DOHH2 (cell line): ENCODE data around the gene CARD6.
"Not testable (repeated sequence)": the region's sequence is repeated elsewhere in the genome, so short reads cannot be mapped to it uniquely, and the experiment has no call there.

Experiments used
- H3F3A ChIP-seq: fragments of 200-600 bp; sonication (generic), shearing (Covaris generic); 2 replicates; pipeline ENCODE4 v1.6.0; 2016; ENCODE audit warnings: antibody characterized with exemption, mild to moderate bottlenecking; ENCODE audit not compliant: control insufficient read depth, insufficient read depth
- H3K27ac ChIP-seq: fragments of 200-600 bp; sonication (generic); 2 replicates; pipeline ENCODE4 v1.5.1; 2014; ENCODE audit warnings: low read depth, mild to moderate bottlenecking, low read length, moderate library complexity
- H3K27me3 ChIP-seq: fragments of 200-600 bp; sonication (generic); 2 replicates; pipeline ENCODE4 v1.6.1; 2014; ENCODE audit warnings: mild to moderate bottlenecking, low read length, mixed read lengths; ENCODE audit not compliant: control insufficient read depth
- H3K36me3 ChIP-seq: fragments of 200-600 bp; sonication (generic); 2 replicates; pipeline ENCODE4 v1.6.1; 2014; ENCODE audit warnings: mild to moderate bottlenecking, low read length, moderate library complexity, mixed read lengths; ENCODE audit not compliant: control insufficient read depth
- H3K4me1 ChIP-seq: fragments of 200-600 bp; sonication (generic); 2 replicates; pipeline ENCODE4 v1.6.1; 2014; ENCODE audit warnings: mild to moderate bottlenecking, low read length, mixed read lengths; ENCODE audit not compliant: control insufficient read depth
- H3K4me2 ChIP-seq: fragments of 200-600 bp; sonication (generic); 2 replicates; pipeline ENCODE4 v1.6.0; 2014; ENCODE audit warnings: mild to moderate bottlenecking, low read length, moderate library complexity
- H3K4me3 ChIP-seq: fragments of 200-600 bp; sonication (generic); 2 replicates; pipeline ENCODE4 v1.5.1; 2014; ENCODE audit warnings: mild to moderate bottlenecking, low read length, mixed read lengths
- H3K79me2 ChIP-seq: fragments of 200-600 bp; sonication (generic); 2 replicates; pipeline ENCODE4 v1.6.1; 2014; ENCODE audit warnings: mild to moderate bottlenecking, low read length, mixed read lengths; ENCODE audit not compliant: control insufficient read depth
- H3K9me2 ChIP-seq: fragments of 200-600 bp; sonication (generic); replicated peaks from 2 replicates; pipeline ENCODE4 v1.6.1; 2014; ENCODE audit warnings: mild to moderate bottlenecking, low read length, mixed read lengths; ENCODE audit not compliant: control insufficient read depth
- H3K9me3 ChIP-seq: fragments of 200-600 bp; sonication (generic); 2 replicates; pipeline ENCODE4 v1.6.1; 2014; ENCODE audit warnings: antibody characterized with exemption, low read length, mixed read lengths; ENCODE audit not compliant: control insufficient read depth, insufficient read depth
- H4K20me1 ChIP-seq: fragments of 200-600 bp; sonication (generic); 2 replicates; pipeline ENCODE4 v1.6.0; 2014; ENCODE audit warnings: low read depth, mild to moderate bottlenecking, antibody characterized with exemption, low read length, moderate library complexity; ENCODE audit not compliant: control insufficient read depth, insufficient read depth
- EZH2phosphoT487 ChIP-seq: fragments of 200-600 bp; sonication (generic); IDR thresholded peaks from 2 replicates; pipeline ENCODE4 v1.6.1; 2017; ENCODE audit warnings: borderline replicate concordance, mild to moderate bottlenecking, antibody characterized with exemption, low read length, moderate library complexity, mixed read lengths
- TF ChIP-seq, protein P1 (sequence below): fragments of 200-600 bp; sonication (generic); IDR thresholded peaks from one replicate; pipeline ENCODE4 v1.5.1; 2014; ENCODE audit warnings: antibody characterized with exemption, mild to moderate bottlenecking, low read depth, low read length; ENCODE audit not compliant: poor library complexity, severe bottlenecking

Gene CARD6

GRCh38 chr5:40860711-40861110 is 19.5 kb downstream of the CARD6 start:
- TF ChIP-seq EZH2phosphoT487 = no peak
- TF ChIP-seq, protein P1, sequence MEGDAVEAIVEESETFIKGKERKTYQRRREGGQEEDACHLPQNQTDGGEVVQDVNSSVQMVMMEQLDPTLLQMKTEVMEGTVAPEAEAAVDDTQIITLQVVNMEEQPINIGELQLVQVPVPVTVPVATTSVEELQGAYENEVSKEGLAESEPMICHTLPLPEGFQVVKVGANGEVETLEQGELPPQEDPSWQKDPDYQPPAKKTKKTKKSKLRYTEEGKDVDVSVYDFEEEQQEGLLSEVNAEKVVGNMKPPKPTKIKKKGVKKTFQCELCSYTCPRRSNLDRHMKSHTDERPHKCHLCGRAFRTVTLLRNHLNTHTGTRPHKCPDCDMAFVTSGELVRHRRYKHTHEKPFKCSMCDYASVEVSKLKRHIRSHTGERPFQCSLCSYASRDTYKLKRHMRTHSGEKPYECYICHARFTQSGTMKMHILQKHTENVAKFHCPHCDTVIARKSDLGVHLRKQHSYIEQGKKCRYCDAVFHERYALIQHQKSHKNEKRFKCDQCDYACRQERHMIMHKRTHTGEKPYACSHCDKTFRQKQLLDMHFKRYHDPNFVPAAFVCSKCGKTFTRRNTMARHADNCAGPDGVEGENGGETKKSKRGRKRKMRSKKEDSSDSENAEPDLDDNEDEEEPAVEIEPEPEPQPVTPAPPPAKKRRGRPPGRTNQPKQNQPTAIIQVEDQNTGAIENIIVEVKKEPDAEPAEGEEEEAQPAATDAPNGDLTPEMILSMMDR = no peak
- no peaks in the 10 kb centered on the region for H3K27me3 ChIP-seq

GRCh38 chr5:40865004-40865403 is 23.8 kb downstream of the CARD6 start:
- not testable (repeated sequence) for H3K79me2 ChIP-seq, H3K4me1 ChIP-seq, H3K27me3 ChIP-seq, H3K9me2 ChIP-seq, H3F3A ChIP-seq, H3K9me3 ChIP-seq, H3K4me2 ChIP-seq, H4K20me1 ChIP-seq, H3K27ac ChIP-seq, H3K4me3 ChIP-seq, H3K36me3 ChIP-seq

More at GRCh38 chr5:40860711-40861110, 19.5 kb downstream of the CARD6 start:
- no peak overlapping the region for H3K4me3 ChIP-seq
- no peaks in the 10 kb centered on the region for H3F3A ChIP-seq
- no peaks in the 10 kb centered on the region; the same call in 1 of the 2 replicates for H3K9me2 ChIP-seq
- H4K20me1 ChIP-seq = no peaks in the 10 kb centered on the region
- no peaks in the 10 kb centered on the region for H3K36me3 ChIP-seq
- H3K27ac ChIP-seq = no peak overlapping the region
- H3K9me3 ChIP-seq = no peaks in the 10 kb centered on the region; the same call in 1 of the 2 replicates
- H3K4me2 ChIP-seq = no peak overlapping the region
- H3K4me1 ChIP-seq = no peaks in the 10 kb centered on the region
- no peaks in the 10 kb centered on the region for H3K79me2 ChIP-seq

GRCh38 chr5:40866844-40867243 is 25.7 kb downstream of the CARD6 start:
- Histone ChIP-seq H3K4me3 (no peak overlapping the region), H3K4me1 (no peaks in the 10 kb centered on the region), H4K20me1 (no peaks in the 10 kb centered on the region), H3K27me3 (peaks cover 3% of the 10 kb centered on the region; the same call in 1 of the 2 replicates), H3K9me3 (no peaks in the 10 kb centered on the region; the same call in 1 of the 2 replicates), H3K4me2 (no peak overlapping the region), H3K9me2 (no peaks in the 10 kb centered on the region; the same call in 1 of the 2 replicates), H3K36me3 (no peaks in the 10 kb centered on the region), H3K27ac (no peak overlapping the region), H3K79me2 (no peaks in the 10 kb centered on the region), H3F3A (no peaks in the 10 kb centered on the region)
- TF ChIP-seq EZH2phosphoT487 = no peak
- TF ChIP-seq, protein P1 = no peak

- no peak for TF ChIP-seq EZH2phosphoT487
- TF ChIP-seq, protein P1 = no peak
- no peaks in the 10 kb centered on the region for H4K20me1 ChIP-seq
Measured at GRCh38 chr5:40869384-40869783, 28.2 kb downstream of the CARD6 start.

More at GRCh38 chr5:40869384-40869783, 28.2 kb downstream of the CARD6 start:
- no peaks in the 10 kb centered on the region for H3K9me3 ChIP-seq
- peaks cover 3% of the 10 kb centered on the region; the same call in 1 of the 2 replicates for H3K27me3 ChIP-seq
- no peak overlapping the region for H3K4me3 ChIP-seq
- no peaks in the 10 kb centered on the region for H3K36me3 ChIP-seq
- no peaks in the 10 kb centered on the region for H3F3A ChIP-seq
- no peak overlapping the region for H3K4me2 ChIP-seq
- no peaks in the 10 kb centered on the region for H3K79me2 ChIP-seq
- no peaks in the 10 kb centered on the region for H3K4me1 ChIP-seq
- H3K27ac ChIP-seq = no peak overlapping the region
- H3K9me2 ChIP-seq = no peaks in the 10 kb centered on the region
